ENCODE results near the gene ENTPD8.
A peak's percentile ranks its signal among the peaks of the same experiment; 100 is the strongest.
"Not testable (repeated sequence)": the region's sequence is repeated elsewhere in the genome, so short reads cannot be mapped to it uniquely, and the experiment has no call there.

ENTPD8 gene

DNA sequence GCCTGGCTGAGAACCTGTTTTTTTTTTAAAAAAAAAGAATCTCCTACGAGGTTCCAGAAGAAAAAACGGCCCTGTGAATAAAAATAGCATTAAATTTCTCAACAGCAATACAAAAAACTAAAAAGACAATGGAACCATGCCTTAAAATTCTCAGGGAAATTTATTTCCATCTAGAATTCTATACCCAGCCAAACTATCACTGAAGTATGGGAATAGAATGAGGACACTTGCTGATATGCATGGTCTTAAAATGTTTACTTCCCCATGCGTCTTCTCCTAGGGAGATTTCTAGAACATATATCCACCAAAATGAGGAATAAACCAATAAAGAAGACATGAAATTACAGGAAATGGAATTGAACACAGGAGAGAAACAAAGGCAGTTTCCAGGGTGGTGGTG, 34.5 kb upstream of the ENTPD8 start:
- DNase-seq (ENCODE audit: low read depth, low spot score), result no peak

GRCh38 chr9:137474271-137474670, 33.1 kb upstream of the ENTPD8 start:
- DNase-seq (ENCODE audit: low read depth, low spot score), result no peak

DNA sequence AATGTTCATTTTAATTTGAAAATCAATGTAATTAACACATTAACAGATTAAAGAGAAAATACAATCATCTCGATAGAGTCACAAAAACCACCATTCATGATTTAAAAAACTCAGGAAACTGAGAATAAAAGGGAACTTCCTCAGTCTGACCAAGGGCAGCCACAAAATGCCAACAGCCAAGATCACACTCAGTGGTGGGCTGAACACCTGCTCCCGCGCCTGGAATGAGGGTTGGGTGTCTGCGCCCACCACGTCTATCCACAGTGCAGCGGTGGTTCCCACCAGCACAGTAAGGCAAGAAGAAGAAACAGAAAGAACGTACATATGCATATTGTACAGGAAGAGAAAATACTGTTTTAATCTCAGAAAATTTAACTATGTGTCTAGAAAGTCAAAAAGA, 29.6 kb upstream of the ENTPD8 start:
- DNase-seq (ENCODE audit: low read depth, low spot score), result no peak

- DNase-seq (ENCODE audit: low read depth, low spot score), result no peak
These were observed 26.7 kb upstream of the ENTPD8 start for GRCh38 chr9:137467896-137468295.

- DNase-seq (ENCODE audit: low read depth, low spot score), result no peak
These were observed 26.0 kb upstream of the ENTPD8 start for GRCh38 chr9:137467161-137467581.

DNA sequence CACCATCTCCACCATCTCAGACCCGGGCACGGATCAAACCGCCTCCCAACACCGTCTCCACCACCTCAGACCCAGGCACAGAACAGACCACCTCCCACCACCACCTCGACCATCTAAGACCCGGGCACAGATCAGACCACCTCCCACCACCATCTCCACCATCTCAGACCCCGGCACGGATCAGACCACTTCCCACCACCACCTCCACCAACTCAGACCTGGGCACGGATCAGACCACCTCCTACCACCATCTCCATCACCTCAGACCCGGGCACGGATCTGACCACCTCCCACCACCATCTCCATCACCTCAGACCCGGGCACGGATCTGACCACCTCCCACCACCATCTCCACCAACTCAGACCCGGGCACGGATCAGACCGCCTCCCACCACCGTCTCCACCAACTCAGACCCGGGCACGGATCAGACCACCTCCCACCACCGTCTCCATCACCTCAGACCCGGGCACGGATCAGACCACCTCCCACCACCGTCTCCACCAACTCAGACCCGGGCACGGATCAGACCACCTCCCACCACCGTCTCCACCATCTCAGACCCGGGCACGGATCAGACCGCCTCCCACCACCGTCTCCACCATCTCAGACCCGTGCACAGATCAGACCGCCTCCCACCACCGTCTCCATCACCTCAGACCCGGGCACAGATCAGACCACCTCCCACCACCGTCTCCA, 25.4 kb upstream of the ENTPD8 start:
- not testable (repeated sequence) for DNase-seq (ENCODE audit: low read depth, low spot score)

- DNase-seq (ENCODE audit: low read depth, low spot score), result no peak
These were observed 24.7 kb upstream of the ENTPD8 start for GRCh38 chr9:137465720-137466388.

GRCh38 chr9:137465000-137465719, 24.0 kb upstream of the ENTPD8 start:
- DNase-seq (ENCODE audit: low read depth, low spot score), result no peak

DNA sequence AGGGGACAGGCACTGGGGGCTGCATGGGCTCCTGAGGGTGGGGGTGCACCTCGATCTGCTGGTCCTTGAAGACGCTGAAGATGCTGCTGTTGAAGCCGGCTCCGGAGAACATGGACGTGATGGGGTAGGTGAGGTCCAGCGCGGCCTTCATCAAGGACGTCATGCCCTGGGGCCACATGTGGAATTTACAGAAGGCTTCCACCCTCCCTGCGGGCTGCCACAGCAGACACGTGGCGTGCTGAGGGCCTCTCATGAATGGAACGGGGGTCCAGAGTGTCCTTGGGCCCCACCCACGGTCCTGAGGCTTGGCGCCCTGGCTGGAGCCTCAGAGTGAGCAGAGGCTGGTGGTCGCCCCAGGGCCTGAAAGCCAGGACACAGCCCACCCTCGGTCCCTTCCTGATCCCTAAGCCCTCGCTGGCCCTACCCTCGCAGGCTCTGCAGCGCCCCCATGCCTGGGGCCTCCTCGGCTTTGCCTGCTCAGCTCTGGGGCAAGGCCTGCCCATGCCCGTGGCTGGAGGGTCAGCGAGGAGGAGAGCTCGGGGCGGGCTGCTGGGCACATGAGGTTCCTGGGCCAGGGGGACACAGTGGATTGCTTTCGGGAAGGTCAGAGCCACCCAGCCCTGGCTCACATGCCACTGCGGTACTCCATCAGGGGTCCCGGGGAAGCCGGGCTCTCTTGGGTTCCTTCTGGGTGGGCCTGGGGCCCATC, 23.3 kb upstream of the ENTPD8 start:
- no peak for DNase-seq (ENCODE audit: low read depth, low spot score)

DNA sequence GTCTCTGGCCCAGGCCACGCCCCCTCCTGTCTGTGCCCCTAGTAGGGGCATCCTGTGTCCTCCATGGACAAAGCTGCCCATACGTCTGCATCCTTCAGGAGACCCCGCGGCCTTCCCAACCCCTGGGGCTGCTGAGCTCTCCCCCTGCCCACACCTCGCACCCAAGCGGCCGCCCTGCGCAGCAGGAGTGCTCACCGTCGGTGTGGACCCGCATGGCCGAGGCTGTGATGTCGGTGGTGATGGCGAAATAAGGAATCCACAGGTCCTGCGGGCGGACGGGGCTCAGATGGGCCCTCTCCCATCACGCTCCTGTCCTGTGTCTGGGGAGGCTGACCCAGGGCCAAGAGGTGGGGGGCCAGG, 22.8 kb upstream of the ENTPD8 start:
- no peak for DNase-seq (ENCODE audit: low read depth, low spot score)

DNA sequence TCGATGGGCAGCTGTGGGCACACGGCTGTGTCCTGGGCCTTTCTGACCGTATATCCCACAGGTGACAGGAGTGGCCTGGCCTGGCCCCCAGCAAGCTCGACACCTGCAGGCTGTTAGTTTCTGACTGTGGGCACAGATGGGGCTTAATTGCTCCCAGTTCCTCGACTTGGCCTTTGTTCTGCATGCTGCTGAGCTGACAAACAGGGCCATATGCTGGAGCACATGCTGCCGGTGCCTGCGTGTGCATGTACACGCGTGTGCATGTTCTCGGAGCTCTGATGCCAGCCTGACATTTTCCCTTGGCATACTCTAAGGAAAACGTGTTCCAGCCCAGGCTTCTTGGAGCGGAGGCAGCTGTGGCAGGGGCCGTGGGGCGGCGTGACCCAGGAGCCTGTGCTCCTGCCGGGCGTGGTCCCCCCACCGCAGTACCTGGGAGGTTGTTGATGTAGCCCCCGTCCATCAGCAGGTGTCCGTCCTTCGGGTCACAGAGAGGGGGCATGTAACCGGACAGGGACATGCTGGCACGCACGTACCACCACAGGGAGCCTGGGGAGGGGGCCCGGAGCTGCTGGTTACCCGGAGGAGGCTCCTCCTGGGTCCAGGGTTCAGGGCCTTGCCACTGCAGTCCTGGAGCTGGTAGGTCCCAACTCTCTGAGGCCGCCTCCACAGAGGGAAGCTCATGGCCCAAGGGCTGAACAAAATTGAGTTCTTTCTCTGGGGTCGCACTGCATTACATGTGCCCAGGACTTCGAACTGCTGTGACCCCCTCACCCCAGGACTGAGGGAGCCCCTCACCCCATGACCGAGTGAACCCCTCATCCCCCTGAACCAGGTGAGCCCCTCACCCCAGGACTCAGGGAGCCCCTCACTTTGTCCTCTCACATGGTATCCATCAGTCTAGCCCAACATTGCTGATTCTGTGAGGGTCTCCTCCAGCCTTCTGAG, 22.1 kb upstream of the ENTPD8 start:
- no peak for DNase-seq (ENCODE audit: low read depth, low spot score)

- no peak for DNase-seq (ENCODE audit: low read depth, low spot score)
These were observed 21.3 kb upstream of the ENTPD8 start for GRCh38 chr9:137462396-137462985.

DNA sequence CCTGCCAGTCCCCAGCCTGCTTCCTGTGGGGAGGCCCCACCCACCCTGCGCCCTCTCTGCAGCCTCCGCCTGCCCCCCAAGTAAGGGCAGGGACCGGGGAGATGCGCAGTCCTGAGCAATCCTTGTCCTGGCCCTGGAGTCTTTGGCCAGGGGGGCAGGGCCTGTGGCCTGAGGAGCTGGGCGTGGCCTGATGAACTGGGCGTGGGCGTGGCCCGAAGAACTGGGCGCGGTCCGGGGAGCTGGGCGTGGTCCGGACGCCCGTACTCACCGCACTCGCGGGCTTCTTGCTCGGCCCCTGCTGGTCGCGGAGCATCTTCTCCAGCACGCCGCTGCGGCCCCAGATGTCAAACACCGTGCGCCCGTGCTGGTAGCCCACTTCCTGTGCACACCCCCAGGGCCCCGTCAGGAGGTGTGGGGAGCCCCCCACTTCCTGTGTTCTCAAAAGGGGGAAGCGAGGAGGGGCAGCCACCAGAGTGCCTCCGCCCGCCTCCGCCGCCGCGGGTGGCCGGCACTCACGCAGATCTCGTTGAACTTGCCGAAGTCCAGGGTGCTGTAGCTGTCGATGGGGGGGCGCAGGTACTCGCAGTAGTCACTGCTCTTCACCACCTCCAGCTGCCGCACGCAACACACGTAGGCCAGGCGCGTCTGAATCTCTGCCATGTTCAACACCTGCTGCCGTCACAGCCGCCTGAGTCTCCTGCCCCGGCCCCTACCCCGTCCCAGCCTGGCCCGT, 20.7 kb upstream of the ENTPD8 start:
- DNase-seq (ENCODE audit: low read depth, low spot score), result peak; percentile 35

GRCh38 chr9:137461316-137461662, 20.1 kb upstream of the ENTPD8 start:
- DNase-seq (ENCODE audit: low read depth, low spot score), result no peak

DNA sequence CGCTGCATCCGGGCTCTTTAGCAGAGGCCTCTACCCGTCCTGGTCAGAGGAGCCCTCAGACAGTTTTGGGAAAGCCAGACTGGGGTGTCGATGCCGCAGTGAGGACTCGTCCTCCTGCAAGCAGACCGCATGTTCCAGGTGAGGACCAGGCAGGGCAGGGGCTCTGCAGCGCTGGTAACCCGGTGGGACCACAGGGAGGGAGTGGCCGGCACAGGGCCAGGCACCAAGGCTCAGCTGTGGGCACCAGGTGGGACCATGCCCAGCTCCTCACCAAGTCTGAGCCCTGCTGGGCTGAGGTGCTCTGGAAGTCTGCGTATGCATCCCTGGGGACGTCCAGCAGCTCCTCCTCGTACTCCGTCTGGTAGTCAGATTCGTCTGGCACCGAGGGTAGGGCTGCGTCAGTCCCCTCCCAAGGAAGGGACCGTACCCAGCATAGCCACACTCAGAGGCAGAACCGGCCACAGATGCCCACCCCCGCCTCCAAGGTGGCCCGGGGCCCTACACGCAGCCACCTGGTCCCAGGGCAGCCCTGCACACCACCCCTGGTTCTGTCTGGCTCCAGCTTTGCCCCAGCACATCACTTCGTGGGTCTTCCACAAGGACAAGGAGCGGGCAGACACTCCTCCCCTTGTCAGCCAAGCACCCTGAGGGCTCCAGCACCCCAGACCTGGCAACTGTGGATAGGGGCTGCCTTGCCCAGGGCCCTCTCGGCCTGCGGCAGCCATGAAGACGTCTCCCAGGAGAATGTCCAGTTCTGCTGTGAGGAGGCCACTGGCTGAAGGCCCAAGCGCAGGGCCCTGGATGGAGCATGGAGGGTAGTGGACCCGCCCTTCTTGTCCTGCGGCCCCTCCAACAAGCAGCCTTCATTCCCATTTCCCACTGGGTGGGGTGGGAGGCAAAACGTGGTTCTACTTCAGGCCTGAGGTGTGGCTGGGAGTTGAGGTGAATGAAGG, 19.5 kb upstream of the ENTPD8 start:
- no peak for DNase-seq (ENCODE audit: low read depth, low spot score)

DNA sequence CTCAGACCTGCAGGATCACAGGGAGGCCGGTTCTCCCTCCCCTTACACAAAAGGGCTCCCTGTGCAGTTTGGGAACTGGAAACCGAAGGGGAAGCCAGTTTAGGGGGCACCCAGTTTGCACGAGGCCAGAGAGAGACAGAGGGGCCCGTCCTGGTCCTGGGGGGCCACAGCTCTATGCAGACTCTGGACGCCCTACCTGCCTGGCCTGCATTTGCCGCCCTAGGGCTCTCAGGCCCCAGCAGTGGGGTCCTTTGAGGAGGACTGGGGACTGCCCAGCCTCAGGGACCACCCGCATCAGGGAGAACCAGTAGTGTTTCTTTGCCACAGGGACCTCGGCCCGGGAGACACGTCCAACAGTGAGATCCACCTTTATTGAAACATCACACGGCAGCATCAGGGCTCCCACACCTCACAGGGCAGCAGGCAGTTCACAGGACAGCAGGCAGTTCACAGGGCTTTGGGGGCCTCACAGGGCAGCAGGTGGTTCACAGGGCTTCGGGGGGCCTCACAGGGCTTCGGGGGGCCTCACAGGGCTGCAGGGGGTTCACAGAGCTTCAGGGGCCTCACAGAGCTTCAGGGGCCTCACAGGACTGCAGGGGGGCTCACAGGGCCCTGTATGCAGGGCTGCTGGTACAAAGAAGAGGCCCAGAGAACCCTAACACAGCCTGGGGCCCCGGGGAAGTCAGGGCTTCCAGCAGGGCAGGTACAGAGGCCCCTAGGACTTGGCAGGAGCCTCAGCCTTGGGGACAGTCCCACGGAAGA, 18.6 kb upstream of the ENTPD8 start:
- DNase-seq (ENCODE audit: low read depth, low spot score), result no peak

GRCh38 chr9:137459152-137459600, 18.0 kb upstream of the ENTPD8 start, which contains the start of gene NSMF:
TSS of gene NSMF (minus strand) at chr9:137459334. CDS start at chr9:137459102, 232 bp downstream.
- DNase-seq (ENCODE audit: low read depth, low spot score), result no peak

All from iPS DF 19.7 (cell line).